Measurements from ENCODE around the gene MTHFD2L. TPM values are rescaled to one million over a fixed set of nuclear protein-coding genes. Genes with fewer than 3 reads are reported as not detected.

The MTHFD2L gene
- polyA plus RNA-seq, 1 donor from 2014 or later = 43.5 TPM

DNA sequence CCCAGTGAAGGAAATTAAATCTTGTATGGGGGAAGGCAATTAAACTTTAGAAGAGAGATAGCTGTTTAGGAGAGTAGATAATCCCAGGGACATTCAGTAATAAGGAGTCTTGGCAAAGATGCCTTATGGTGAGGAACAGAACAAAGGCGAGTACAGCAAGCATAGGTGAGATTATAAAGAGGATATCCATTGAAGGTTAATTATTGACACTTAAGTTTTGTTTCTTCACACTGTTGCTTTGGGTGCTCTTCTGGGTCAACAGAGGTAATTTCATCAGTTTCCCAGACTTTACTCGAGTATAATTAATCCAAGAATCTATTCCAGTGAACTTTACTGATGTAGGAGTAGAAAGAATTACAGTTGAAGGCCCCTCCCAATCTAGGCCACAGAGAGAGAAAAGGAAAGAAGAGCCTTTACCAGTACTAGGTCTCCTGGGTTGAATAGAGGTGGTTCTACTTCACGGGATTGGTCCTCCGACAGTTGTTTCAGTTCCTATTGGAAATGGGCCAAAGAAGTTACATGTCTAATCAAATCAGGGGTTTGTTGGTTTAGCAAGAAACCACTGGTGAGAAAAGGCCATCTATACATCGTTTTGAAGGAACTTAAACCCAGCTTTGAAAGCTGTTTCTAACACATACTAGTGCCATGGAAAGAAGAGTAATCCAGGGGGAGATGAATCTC lies 177.6 kb downstream of the MTHFD2L start:
- Histone ChIP-seq H3K9me2 (ENCODE audit: insufficient read depth, low read length) (no peaks in the 10 kb centered on the region), H2AFZ (ENCODE audit: low read depth, low read length) (no peak overlapping the region), H3K4me2 (ENCODE audit: low read length) (no peak overlapping the region), H3K36me3 (ENCODE audit: insufficient read depth, low read length) (no peaks in the 10 kb centered on the region), H3K9ac (ENCODE audit: low read length) (no peak overlapping the region), H3K27me3 (ENCODE audit: insufficient read depth, low read depth, low read length) (no peaks in the 10 kb centered on the region), H4K20me1 (ENCODE audit: insufficient read depth) (no peaks in the 10 kb centered on the region), H3K79me2 (replicated peaks; ENCODE audit: insufficient read depth, low read length) (no peaks in the 10 kb centered on the region), H3F3A (ENCODE audit: insufficient read depth, low read length, poor library complexity, severe bottlenecking) (no peaks in the 10 kb centered on the region), H3K9me3 (ENCODE audit: low read length) (no peaks in the 10 kb centered on the region), H3K4me3 (ENCODE audit: low read length) (no peak overlapping the region), H3K27ac (ENCODE audit: low read length) (no peak overlapping the region)
- TF ChIP-seq, protein P1, sequence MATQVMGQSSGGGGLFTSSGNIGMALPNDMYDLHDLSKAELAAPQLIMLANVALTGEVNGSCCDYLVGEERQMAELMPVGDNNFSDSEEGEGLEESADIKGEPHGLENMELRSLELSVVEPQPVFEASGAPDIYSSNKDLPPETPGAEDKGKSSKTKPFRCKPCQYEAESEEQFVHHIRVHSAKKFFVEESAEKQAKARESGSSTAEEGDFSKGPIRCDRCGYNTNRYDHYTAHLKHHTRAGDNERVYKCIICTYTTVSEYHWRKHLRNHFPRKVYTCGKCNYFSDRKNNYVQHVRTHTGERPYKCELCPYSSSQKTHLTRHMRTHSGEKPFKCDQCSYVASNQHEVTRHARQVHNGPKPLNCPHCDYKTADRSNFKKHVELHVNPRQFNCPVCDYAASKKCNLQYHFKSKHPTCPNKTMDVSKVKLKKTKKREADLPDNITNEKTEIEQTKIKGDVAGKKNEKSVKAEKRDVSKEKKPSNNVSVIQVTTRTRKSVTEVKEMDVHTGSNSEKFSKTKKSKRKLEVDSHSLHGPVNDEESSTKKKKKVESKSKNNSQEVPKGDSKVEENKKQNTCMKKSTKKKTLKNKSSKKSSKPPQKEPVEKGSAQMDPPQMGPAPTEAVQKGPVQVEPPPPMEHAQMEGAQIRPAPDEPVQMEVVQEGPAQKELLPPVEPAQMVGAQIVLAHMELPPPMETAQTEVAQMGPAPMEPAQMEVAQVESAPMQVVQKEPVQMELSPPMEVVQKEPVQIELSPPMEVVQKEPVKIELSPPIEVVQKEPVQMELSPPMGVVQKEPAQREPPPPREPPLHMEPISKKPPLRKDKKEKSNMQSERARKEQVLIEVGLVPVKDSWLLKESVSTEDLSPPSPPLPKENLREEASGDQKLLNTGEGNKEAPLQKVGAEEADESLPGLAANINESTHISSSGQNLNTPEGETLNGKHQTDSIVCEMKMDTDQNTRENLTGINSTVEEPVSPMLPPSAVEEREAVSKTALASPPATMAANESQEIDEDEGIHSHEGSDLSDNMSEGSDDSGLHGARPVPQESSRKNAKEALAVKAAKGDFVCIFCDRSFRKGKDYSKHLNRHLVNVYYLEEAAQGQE (IDR thresholded peaks at IDR 0.05; ENCODE audit: borderline replicate concordance) = no peak
- TF ChIP-seq EP300 (conservative IDR thresholded peaks at IDR 0.05; ENCODE audit: poor library complexity, severe bottlenecking) (no peak), RAD21 (conservative IDR thresholded peaks at IDR 0.05) (no peak), MXI1 (conservative IDR thresholded peaks at IDR 0.05; ENCODE audit: poor library complexity, severe bottlenecking) (no peak), SMC3 (conservative IDR thresholded peaks at IDR 0.05; ENCODE audit: poor library complexity) (no peak), TAF1 (IDR thresholded peaks at IDR 0.05; ENCODE audit: low read depth) (no peak), POLR2AphosphoS5 (IDR thresholded peaks at IDR 0.05) (no peak)
- TF ChIP-seq, protein P2, sequence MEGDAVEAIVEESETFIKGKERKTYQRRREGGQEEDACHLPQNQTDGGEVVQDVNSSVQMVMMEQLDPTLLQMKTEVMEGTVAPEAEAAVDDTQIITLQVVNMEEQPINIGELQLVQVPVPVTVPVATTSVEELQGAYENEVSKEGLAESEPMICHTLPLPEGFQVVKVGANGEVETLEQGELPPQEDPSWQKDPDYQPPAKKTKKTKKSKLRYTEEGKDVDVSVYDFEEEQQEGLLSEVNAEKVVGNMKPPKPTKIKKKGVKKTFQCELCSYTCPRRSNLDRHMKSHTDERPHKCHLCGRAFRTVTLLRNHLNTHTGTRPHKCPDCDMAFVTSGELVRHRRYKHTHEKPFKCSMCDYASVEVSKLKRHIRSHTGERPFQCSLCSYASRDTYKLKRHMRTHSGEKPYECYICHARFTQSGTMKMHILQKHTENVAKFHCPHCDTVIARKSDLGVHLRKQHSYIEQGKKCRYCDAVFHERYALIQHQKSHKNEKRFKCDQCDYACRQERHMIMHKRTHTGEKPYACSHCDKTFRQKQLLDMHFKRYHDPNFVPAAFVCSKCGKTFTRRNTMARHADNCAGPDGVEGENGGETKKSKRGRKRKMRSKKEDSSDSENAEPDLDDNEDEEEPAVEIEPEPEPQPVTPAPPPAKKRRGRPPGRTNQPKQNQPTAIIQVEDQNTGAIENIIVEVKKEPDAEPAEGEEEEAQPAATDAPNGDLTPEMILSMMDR (IDR thresholded peaks at IDR 0.05; ENCODE audit: poor library complexity, severe bottlenecking) = no peak

DNA sequence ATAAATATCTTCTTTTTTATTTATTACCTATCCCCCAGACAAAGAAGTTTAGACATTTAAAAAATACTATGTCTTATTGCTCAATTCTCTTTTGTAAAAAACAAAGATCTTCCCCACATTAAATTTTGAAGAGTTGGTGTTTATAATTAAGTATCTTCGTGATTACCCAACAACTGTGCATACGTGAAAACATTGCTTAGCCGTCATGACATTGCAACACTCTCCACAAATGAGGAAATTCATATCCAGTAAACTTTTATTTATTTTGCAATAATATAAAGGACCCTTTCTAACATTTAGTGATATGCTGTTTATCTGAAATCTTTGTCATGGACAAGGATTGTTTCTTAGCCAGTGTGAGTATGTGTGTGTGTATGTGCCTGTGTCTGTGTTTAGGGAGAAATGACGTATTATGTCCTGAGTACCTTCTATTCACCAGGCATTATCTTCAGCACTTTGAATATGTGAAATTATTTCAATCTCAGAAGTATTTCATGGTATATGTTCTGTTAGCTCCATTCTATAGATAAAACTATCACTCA lies 180.9 kb downstream of the MTHFD2L start:
- H3K79me2 ChIP-seq (replicated peaks; ENCODE audit: insufficient read depth, low read length) = no peaks in the 10 kb centered on the region
- TF ChIP-seq RAD21 (conservative IDR thresholded peaks at IDR 0.05) = no peak
- no peak for TF ChIP-seq POLR2AphosphoS5 (IDR thresholded peaks at IDR 0.05)
- TF ChIP-seq SMC3 (conservative IDR thresholded peaks at IDR 0.05; ENCODE audit: poor library complexity) = no peak
- TF ChIP-seq EZH2 (IDR thresholded peaks at IDR 0.05; ENCODE audit: borderline replicate concordance, insufficient read depth, low read length, poor library complexity, severe bottlenecking) = no peak
- TF ChIP-seq, protein P2 (IDR thresholded peaks at IDR 0.05; ENCODE audit: poor library complexity, severe bottlenecking) = no peak
- no peak for TF ChIP-seq TAF1 (IDR thresholded peaks at IDR 0.05; ENCODE audit: low read depth)
- TF ChIP-seq MXI1 (conservative IDR thresholded peaks at IDR 0.05; ENCODE audit: poor library complexity, severe bottlenecking) = no peak
- no peak overlapping the region for H2AFZ ChIP-seq (ENCODE audit: low read depth, low read length)
- H3K27ac ChIP-seq (ENCODE audit: low read length) = no peak overlapping the region
- H3K9ac ChIP-seq (ENCODE audit: low read length) = no peak overlapping the region
- H3K27me3 ChIP-seq (ENCODE audit: insufficient read depth, low read depth, low read length) = no peaks in the 10 kb centered on the region
- H4K20me1 ChIP-seq (ENCODE audit: insufficient read depth) = no peaks in the 10 kb centered on the region
- no peak overlapping the region for H3K4me3 ChIP-seq (ENCODE audit: low read length)
- H3K4me2 ChIP-seq (ENCODE audit: low read length) = no peak overlapping the region
- no peaks in the 10 kb centered on the region for H3F3A ChIP-seq (ENCODE audit: insufficient read depth, low read length, poor library complexity, severe bottlenecking)
- peaks cover 3% of the 10 kb centered on the region for H3K9me3 ChIP-seq (ENCODE audit: low read length)
- no peaks in the 10 kb centered on the region for H3K36me3 ChIP-seq (ENCODE audit: insufficient read depth, low read length)
- no peaks in the 10 kb centered on the region for H3K9me2 ChIP-seq (ENCODE audit: insufficient read depth, low read length)

Measured in neural cell (in vitro differentiated cells).